ENCODE results near the gene WDR36. TPM values are rescaled to one million over a fixed set of nuclear protein-coding genes. Genes with fewer than 3 reads are reported as not detected.
A peak's percentile ranks its signal among the peaks of the same experiment; 100 is the strongest.

The WDR36 gene
- 38.2 and 41.8 TPM in 2 replicates for total RNA-seq
- 6.8 TPM for polyA plus RNA-seq (2012)

- DNase-seq (ENCODE audit: low read depth): peak; percentile 97
Measured at GRCh38 chr5:111092062-111092853, at the start of gene WDR36. Gene WDR36, plus strand, starts transcription at chr5:111092348. Its CDS starts 109 bp downstream, at chr5:111092457.

DNA sequence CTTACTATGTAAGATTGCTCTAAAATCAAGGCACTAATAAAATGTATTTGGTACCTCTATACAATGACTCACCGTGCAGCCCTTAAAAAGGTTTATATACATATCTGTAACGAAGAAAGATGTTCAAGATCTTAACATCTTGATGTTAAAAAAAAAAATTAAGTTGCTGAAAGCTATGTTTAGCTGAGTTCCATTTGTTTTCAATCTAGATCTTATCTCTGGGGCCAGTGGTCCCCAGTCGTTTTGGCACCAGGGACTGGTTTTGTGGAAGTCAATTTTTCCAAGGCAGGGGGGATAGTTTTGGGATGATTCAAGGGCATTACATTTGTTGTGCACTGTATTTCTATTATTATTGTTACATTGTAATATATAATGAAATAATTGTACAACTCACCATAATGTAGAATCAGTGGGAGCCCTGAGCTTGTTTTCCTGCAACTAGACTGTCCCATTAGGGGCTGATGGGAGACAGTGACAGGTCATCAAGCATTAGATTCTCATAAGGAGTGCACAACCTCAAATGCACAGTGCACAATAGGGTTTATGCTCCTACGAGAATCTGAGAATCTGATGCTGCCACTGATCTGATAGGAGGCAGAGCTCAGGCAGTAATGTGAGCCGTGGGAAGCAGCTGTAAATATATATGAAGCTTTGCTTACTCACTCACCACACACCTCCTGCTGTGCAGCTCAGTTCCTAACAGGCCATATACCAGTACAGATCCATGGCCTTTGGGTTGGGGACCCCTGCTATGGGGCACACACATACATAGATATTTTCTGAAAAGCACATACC is 48.2 kb upstream of the WDR36 start:
- peak; percentile 14 for DNase-seq (ENCODE audit: low read depth)

DNA sequence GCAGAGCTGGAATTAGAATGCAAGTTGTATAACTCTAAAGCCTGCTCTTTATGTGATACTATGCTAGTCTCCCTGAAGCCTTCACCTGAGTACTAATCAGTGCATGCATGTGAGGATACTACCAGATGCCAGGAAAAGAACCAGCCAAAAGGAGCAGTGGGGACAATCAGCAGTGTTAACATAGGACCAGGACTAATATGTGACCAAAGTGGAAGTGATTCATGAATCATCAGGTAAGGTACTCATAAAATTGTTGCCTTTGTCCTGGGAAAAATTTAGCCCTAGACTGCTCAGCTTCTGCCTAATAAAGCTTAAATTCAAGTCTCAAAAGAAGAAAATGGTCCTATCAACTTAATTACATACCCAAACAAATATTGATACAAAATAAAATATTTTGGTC is 34.1 kb upstream of the WDR36 start:
- DNase-seq (ENCODE audit: low read depth): no peak

DNA sequence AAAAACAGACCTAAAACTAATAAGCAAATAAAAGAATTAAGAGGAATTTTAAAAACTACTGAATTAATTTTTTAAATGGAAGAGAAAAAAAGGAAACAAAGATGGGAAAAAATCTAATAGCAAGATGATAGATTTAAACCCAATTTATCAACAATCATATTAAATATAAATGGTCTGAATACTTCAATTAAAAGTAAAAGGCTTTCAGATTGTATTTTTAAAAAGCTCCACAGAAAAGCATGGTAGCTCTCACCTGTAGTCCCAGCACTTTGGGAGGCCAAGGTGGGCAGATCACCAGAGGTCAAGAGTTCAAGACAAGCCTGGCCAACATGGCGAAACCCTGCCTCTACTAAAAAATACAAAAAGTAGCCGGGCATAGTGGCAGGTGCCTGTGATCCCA is 32.0 kb upstream of the WDR36 start:
- DNase-seq (ENCODE audit: low read depth): no peak

DNA sequence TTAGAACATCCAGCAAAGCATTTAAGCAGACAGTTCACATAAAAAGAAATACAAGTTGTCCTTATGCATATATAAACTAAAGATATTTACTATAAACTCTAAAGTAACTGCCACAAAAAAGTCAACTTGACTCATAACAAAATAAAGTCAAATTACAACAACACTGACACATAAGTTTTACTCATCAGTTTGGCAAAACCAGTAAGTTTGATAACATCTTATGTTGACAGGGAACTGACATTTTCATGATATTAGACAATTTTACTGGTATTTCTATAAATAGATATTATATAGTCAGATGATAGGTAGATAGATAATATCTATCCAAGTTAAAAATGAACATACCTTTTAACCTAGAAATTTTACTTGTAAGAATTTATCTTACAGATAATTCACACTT is 30.5 kb upstream of the WDR36 start:
- no peak for DNase-seq (ENCODE audit: low read depth)

DNA sequence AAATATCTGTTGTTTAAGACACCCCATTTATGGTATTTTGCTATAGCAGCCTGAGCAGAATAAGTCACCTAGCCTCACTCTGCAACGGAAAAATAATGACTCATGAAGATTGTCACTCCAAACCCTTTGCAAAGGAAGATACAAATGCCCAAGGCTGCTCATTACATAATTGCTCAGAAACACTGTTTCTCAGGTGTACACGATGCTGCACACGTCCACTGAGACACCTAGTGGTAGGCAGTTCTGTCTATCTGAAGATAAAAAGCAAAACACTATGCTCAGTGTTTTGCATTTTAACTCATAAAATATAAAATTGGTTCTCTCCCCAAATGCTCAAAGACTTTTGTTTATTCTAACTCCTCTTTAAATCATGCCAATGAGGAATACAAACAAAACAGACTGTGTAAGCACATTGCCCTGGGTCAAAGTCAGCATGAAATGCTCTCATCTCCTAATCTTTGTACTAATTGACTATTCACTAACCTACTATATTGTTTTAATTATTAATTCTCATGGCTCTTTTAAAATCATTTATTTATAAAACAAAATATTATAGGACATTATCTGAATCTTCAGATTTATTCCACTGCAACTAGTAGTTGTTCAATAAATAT is 28.3 kb upstream of the WDR36 start:
- DNase-seq (ENCODE audit: low read depth): no peak

DNA sequence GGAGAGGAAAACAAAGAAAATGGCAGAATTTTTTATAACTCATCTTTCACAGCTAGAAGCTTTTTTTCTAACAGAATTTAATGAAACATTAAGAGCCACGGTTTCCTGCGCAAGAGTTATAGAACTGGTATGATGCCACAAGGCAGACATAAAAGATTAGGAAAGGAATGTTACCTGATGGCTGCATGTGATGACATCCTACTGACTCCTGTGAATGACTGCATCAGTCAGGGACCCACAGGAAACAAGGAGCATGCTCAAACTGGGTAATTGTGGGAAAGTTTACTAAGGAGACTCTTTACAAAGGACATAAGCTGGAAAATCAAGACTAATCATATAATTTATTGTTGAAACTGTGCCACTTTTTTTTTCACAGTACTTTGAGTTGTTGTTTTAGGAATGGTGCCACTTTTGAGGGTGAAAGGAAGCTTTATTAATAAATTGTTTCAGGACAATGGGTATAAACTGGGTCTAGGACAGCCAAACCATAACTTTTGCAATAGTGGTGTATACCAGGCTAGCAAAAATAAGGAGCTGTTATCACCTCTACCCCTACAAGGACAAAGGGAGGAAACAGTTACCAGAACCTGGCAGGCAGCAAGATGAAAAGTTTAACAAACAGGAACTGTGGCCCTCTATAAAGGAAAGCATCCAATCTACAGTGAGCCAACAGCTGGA is 25.7 kb upstream of the WDR36 start:
- no peak for DNase-seq (ENCODE audit: low read depth)

DNA sequence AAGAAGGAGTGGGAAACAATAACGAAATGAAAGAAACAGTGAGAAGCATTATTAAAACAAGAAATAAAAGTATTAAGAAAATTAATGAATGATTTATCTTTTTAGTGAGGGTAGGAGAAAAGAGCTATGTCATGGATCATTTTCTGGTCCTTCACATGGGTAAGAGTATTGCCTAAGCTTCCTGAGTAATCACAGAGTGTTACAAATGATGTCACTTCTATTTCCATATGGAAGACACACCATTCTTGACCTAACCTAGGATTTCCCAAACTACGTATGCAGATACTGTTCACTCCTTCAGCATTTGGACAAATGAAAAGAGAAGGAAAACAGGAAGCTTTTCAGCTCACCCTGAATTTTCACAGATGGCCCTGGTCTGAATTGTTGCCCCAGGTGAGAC is 23.9 kb upstream of the WDR36 start:
- DNase-seq (ENCODE audit: low read depth): no peak

- DNase-seq (ENCODE audit: low read depth): peak; percentile 39
Measured at GRCh38 chr5:111069839-111070238, 22.3 kb upstream of the WDR36 start.

- DNase-seq (ENCODE audit: low read depth): no peak
Measured at GRCh38 chr5:111070272-111071134, 21.6 kb upstream of the WDR36 start.

- DNase-seq (ENCODE audit: low read depth): no peak
Measured at GRCh38 chr5:111071413-111071812, 20.7 kb upstream of the WDR36 start, which contains the start of gene TSLP. Gene TSLP, plus strand, starts transcription at chr5:111071713. Its CDS starts 178 bp downstream, at chr5:111071891.

DNA sequence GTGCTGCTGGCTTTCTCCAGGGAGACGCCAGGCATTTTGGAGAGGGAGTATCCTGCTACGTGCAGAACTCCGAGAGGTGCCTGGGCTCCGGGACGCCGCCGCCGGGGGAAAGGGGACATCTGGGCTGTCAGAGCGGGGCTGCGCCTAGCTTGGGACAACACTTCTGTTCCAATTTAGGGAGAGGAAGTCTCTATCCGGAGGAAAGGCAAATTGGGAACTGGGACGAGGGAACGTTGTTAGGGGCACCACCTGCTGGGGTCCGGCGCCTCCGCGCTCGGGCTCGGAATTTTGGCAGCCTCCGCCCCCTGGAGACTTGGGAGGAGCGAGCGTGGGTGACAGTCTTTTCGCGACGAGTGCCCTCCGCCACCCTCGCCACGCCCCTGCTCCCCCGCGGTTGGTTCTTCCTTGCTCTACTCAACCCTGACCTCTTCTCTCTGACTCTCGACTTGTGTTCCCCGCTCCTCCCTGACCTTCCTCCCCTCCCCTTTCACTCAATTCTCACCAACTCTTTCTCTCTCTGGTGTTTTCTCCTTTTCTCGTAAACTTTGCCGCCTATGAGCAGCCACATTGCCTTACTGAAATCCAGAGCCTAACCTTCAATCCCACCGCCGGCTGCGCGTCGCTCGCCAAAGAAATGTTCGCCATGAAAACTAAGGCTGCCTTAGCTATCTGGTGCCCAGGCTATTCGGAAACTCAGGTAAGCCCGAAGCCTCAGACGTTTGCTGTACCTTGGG is 19.0 kb upstream of the WDR36 start:
- DNase-seq (ENCODE audit: low read depth): peak; percentile 83

DNA sequence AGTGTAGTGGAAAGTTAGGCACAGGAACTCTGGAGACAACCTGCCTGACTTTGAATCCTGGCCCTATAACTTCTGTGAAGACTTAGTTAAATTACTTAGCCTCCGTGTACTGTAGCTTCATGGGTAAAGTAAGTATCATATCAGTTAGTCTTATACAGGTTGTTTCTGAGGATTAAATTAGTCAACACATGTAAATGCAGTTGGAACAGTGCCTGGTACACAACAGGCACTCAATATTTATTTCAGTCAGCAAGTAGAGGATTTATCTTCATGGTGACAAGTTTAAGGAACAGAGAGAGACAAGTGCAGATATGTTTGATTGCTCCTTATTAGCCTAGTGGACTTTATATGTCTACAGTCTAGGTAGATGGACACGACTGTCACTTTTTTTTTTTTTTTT is 17.9 kb upstream of the WDR36 start:
- DNase-seq (ENCODE audit: low read depth): no peak

DNA sequence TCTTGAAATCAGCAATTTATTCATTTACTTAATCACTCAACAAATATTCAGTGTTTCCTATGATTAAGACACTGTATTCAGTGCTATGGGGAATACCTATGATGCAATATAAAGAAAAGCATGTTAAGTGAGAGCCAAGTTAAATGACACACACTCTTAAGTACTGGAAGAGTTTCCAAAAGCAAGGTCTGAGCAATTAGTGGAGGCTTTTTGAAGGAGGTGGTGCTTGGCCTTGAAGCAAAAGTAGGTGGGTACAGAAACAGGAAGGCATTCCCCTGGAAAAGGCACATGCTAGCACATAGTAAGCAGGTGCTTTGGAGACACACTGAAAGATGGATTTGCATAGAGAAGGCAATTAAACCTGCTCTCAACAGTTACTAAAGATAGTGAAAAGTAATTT is 16.6 kb upstream of the WDR36 start:
- DNase-seq (ENCODE audit: low read depth): no peak

- DNase-seq (ENCODE audit: low read depth): no peak
Measured at GRCh38 chr5:111076091-111076490, 16.1 kb upstream of the WDR36 start.

DNA sequence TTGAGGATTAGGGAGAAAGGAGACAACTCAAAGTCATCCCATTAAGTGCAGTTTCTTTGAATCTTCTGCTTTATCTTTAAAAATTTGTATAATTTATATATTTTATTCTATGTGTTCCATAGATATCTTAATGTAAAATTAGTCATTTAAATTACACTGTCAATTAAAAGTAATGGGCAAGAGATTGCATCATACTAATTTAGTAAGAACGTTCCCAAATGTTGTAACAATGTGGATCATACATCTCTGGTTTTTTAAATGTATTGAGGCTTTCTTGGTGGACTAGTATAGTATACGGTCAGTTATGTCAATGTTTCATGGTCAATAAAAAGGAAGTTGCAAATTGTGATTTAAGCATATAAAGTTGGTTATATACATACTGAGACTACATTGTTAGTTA is 14.5 kb upstream of the WDR36 start:
- no peak for DNase-seq (ENCODE audit: low read depth)

GRCh38 chr5:111079846-111080245 is 12.3 kb upstream of the WDR36 start:
- no peak for DNase-seq (ENCODE audit: low read depth)

DNA sequence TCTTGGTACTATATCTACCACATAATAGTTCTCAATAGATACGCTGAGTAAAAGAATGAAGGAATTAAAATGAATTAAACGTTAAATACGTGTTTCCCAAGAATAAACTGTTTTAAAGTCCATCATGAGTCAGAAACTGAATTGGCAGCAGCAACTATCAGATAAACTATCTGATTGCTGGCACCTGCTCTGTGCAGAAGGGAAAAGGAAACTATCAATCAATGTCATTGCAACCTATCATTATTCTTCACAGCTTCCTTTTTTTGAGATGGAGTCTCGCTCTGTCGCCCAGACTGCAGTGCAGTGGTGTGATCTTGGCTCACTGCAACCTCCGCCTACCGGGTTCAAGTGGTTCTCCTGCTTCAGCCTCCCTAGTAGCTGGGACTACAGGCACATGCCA is 8.8 kb upstream of the WDR36 start:
- DNase-seq (ENCODE audit: low read depth): no peak

DNA sequence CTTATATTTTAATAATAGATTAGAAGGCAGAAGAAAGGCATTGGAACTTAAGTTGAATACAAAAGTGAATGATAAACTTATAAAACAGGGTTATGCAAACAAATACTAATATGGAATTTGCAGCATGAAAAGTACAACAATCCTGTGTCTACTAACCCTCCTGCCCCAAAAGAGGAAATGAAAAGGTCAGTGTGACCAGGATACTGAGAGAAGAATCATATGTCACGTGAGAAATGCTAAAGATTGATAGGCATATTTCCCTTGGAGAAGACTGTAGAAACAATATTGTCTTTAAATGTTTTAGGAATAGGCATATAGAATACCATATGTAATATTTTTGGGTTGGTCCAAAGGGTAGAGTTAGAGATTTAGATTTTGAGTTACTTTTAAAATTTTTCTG is 3.8 kb downstream of the WDR36 start:
- DNase-seq (ENCODE audit: low read depth): no peak

All from myocyte (in vitro differentiated cells).